Stimulated activated CD8-positive, alpha-beta memory T cell treated with anti-CD3 and anti-CD28 coated beads, Interleukin-2, amount 100 ng/mL, for 48 hours (primary cell): ENCODE data around the gene TTF2.

ENCODE experiments used
- DNase-seq, 2 donors: peaks; one replicate each; pipeline ENCODE4 v3.0.0-alpha.2; 2020; ENCODE audit warnings: low read depth in 2 of 2

Gene TTF2

GRCh38 chr1:117059678-117060440, at the start of gene TTF2:
TTF2 (plus strand) TSS chr1:117060326; CDS start chr1:117060347, 21 bp downstream.
- peak; percentile 87 to 90 for DNase-seq

GRCh38 chr1:117011334-117011733, 48.8 kb upstream of the TTF2 start:
- no peak for DNase-seq

GRCh38 chr1:117013309-117013858, 46.7 kb upstream of the TTF2 start:
- no peak for DNase-seq

- no peak for DNase-seq
These were observed 45.9 kb upstream of the TTF2 start for GRCh38 chr1:117014209-117014608.

- DNase-seq = no peak
These were observed 44.4 kb upstream of the TTF2 start for GRCh38 chr1:117015724-117016123.

GRCh38 chr1:117017062-117017461, 43.1 kb upstream of the TTF2 start:
- DNase-seq = no peak

GRCh38 chr1:117017648-117018047, 42.5 kb upstream of the TTF2 start:
- DNase-seq = no peak

- no peak for DNase-seq
These were observed 39.5 kb upstream of the TTF2 start for GRCh38 chr1:117020526-117021156.

- DNase-seq = no peak
These were observed 38.0 kb upstream of the TTF2 start for GRCh38 chr1:117022114-117022513.

GRCh38 chr1:117025568-117025967, 34.6 kb upstream of the TTF2 start:
- no peak for DNase-seq

- DNase-seq = no peak
These were observed 33.8 kb upstream of the TTF2 start for GRCh38 chr1:117026361-117026760.

- no peak for DNase-seq
These were observed 30.4 kb upstream of the TTF2 start for GRCh38 chr1:117029685-117030084.

GRCh38 chr1:117030271-117030877, 29.8 kb upstream of the TTF2 start:
- no peak for DNase-seq

GRCh38 chr1:117032266-117032665, 27.9 kb upstream of the TTF2 start:
- DNase-seq = no peak

- no peak for DNase-seq
These were observed 27.2 kb upstream of the TTF2 start for GRCh38 chr1:117032681-117033539.

GRCh38 chr1:117033772-117034171, 26.4 kb upstream of the TTF2 start:
- DNase-seq = no peak

- no peak for DNase-seq
These were observed 25.3 kb upstream of the TTF2 start for GRCh38 chr1:117034791-117035290.

- DNase-seq = no peak
These were observed 24.1 kb upstream of the TTF2 start for GRCh38 chr1:117036018-117036461.

- no peak for DNase-seq
These were observed 22.3 kb upstream of the TTF2 start for GRCh38 chr1:117037802-117038201.

GRCh38 chr1:117038236-117038635, 21.9 kb upstream of the TTF2 start:
- no peak for DNase-seq

GRCh38 chr1:117044217-117044616, 15.9 kb upstream of the TTF2 start:
- DNase-seq = no peak
